Spleen (tissue), 7 donors: ENCODE measurements around the gene FNBP1.

ENCODE experiments used
- CTCF ChIP-seq, 11 experiments: fragments of 200-600 bp in 7 of 11; fragments of 450-650 bp in 4 of 11; sonication (generic) in 4 of 11; IDR thresholded peaks in 8 of 11; conservative IDR thresholded peaks in 3 of 11; 1 replicate in 7 of 11; 2 replicates in 4 of 11; pipeline versions ENCODE4 v1.4.0 to v1.8.0; 2016 to 2021; ENCODE audit warnings: antibody characterized with exemption in 11 of 11, inconsistent platforms in 4 of 11, mild to moderate bottlenecking in 1 of 11
- POLR2A ChIP-seq, 3 donors: fragments of 450-650 bp; IDR thresholded peaks; one replicate each; pipeline ENCODE4 v1.5.1; 2017; ENCODE audit warnings: antibody characterized with exemption in 3 of 3, mild to moderate bottlenecking in 1 of 3
- POLR2AphosphoS5 ChIP-seq, 3 donors: sonication (generic); formaldehyde crosslinking; IDR thresholded peaks; one replicate each; pipeline ENCODE4 v1.5.1; 2017; ENCODE audit warnings: antibody characterized with exemption in 3 of 3
- donor health status: DM: no; HTN: no; CAD: no; lungs with moderate emphysema.
- donor health status: DM: no; HTN: no; CAD: no.
- donor health status: DM: no; HTN: no; CAD: no.

GRCh38 chr9:130023144-130023787, 19.7 kb downstream of the FNBP1 start:
- TF ChIP-seq CTCF (IDR thresholded peaks at IDR 0.05 in 8 of 11, conservative IDR thresholded peaks at IDR 0.05 in 3 of 11) (no peak), POLR2A (IDR thresholded peaks at IDR 0.05) (no peak), POLR2AphosphoS5 (IDR thresholded peaks at IDR 0.05) (no peak)
